Sigmoid colon (tissue), 7 donors: ENCODE results near the gene DHH. TPM values are rescaled to one million over a fixed set of nuclear protein-coding genes. Genes with fewer than 3 reads are reported as not detected.

ENCODE experiments used
- DNase-seq: peaks from one replicate; pipeline ENCODE4 v3.0.0-alpha.2; 2019
- H3K27ac ChIP-seq, 4 donors: fragments of 200-600 bp; sonication (generic); one replicate each; pipeline ENCODE4 v1.5.1; 2016 to 2019; ENCODE audit warnings: mild to moderate bottlenecking in 1 of 4
- H3K27me3 ChIP-seq, 3 donors: fragments of 200-600 bp; sonication (generic); one replicate each; pipeline ENCODE4 v1.5.1; 2019; ENCODE audit warnings: mild to moderate bottlenecking in 1 of 3
- H3K36me3 ChIP-seq, 4 donors: fragments of 200-600 bp; sonication (generic); one replicate each; pipeline ENCODE4 v1.5.1; 2016 to 2019
- H3K4me1 ChIP-seq, 4 donors: fragments of 200-600 bp; sonication (generic); one replicate each; pipeline ENCODE4 v1.5.1; 2017 to 2019
- H3K4me3 ChIP-seq, 4 donors: fragments of 200-600 bp; sonication (generic); one replicate each; pipeline ENCODE4 v1.5.1; 2017 to 2019; ENCODE audit warnings: mild to moderate bottlenecking in 2 of 4, moderate library complexity in 1 of 4
- H3K9me3 ChIP-seq, 4 donors: fragments of 200-600 bp in 3 of 4; sonication (generic) in 3 of 4; one replicate each; pipeline versions ENCODE4 v1.5.1 to v1.6.1; 2013 to 2019
- EP300 ChIP-seq, 4 donors: sonication (generic); formaldehyde crosslinking; IDR thresholded peaks; one replicate each; pipeline ENCODE4 v1.6.1; 2017; ENCODE audit warnings: antibody characterized with exemption in 4 of 4
- POLR2A ChIP-seq, 2 donors: fragments of 450-650 bp; IDR thresholded peaks; one replicate each; pipeline ENCODE4 v1.6.1; 2016; ENCODE audit warnings: antibody characterized with exemption in 2 of 2, mild to moderate bottlenecking in 2 of 2, moderate library complexity in 2 of 2
- POLR2AphosphoS5 ChIP-seq, 4 donors: sonication (generic); formaldehyde crosslinking; IDR thresholded peaks; one replicate each; pipeline ENCODE4 v1.6.1; 2017; ENCODE audit warnings: antibody characterized with exemption in 4 of 4
- WGBS, 2 donors: extraction: QIAGEN DNeasy Blood & Tissue Kit; methylation state at CpG; one replicate each; pipeline ENCODE4 v1.1.7; 2013; 5-methylcytosine and 5-hydroxymethylcytosine counted together
- intact Hi-C: fragments of 100-400 bp; cut with DNase I; formaldehyde crosslinking; loops from one replicate; pipeline ENCODE4 v1.15.1; 2023
- polyA plus RNA-seq, 3 donors: library from polyadenylated mRNA; stranded (reverse); fragments of 200-250 nt; gene quantifications; one replicate each; pipeline ENCODE4 v1.2.3, GENCODE V29; 2013
- total RNA-seq, 4 donors: library from RNA; depleted of rRNA; stranded (reverse); fragments of >200 nt; gene quantifications; one replicate each; pipeline ENCODE4 v1.1.0, GENCODE V29; 2016
- TF ChIP-seq, protein P1 (sequence below), 4 experiments: fragments of 450-650 bp in 3 of 4; fragments of 200-600 bp in 1 of 4; IDR thresholded peaks; one replicate each; pipeline ENCODE4 v1.5.1; 2016 to 2019; ENCODE audit warnings: antibody characterized with exemption in 4 of 4, mild to moderate bottlenecking in 3 of 4, moderate library complexity in 2 of 4
- donor health status: healthy with polysubstance abuse.
- donor health status: Bipolar disorder and iron deficiency.
- donor health status: healthy.

DHH gene
- total and polyA plus RNA-seq, 7 donors: 0.14 to 0.83 (median 0.63) TPM; not detected in 4

DNA sequence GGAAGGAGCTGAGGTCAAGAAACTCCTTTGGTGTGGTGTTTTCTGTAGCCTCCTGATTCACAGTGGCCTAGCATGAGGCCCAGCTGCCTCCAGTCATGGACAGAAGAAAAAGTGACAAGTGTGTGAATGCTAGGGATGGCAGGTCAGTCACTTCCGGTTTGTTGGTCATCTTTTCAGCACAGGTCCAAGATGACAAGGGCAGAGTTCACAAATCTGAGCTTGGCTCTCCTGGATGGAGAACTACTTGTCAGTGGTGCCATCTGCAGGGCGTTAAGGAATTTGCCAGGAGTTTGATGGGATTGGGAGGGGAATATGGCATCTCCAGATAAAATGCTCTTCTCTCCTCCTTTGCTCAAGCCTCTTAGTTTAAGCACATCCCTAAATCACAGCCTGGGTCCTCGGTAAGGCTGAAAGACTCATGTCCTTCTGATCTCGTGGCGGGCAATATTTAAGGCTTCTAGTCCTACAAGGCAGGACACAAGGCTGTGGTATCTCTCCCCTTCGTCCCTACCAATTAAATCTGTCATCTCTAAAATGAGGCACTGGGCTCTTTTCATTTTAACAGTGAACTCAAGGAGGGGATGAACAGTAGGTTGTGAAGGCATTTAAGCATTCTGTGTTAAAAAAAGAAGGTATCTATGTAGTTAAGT lies 26.6 kb upstream of the DHH start:
- Histone ChIP-seq H3K27ac (no peak overlapping the region), H3K4me3 (no peak overlapping the region), H3K27me3 (no peaks in the 10 kb centered on the region), H3K36me3 (no peaks in the 10 kb centered on the region), H3K9me3 (no peaks in the 10 kb centered on the region), H3K4me1 (no peaks in the 10 kb centered on the region)
- TF ChIP-seq EP300 (IDR thresholded peaks at IDR 0.05): no peak
- no peak for TF ChIP-seq POLR2AphosphoS5 (IDR thresholded peaks at IDR 0.05)
- no peak for TF ChIP-seq POLR2A (IDR thresholded peaks at IDR 0.05)
- TF ChIP-seq, protein P1, sequence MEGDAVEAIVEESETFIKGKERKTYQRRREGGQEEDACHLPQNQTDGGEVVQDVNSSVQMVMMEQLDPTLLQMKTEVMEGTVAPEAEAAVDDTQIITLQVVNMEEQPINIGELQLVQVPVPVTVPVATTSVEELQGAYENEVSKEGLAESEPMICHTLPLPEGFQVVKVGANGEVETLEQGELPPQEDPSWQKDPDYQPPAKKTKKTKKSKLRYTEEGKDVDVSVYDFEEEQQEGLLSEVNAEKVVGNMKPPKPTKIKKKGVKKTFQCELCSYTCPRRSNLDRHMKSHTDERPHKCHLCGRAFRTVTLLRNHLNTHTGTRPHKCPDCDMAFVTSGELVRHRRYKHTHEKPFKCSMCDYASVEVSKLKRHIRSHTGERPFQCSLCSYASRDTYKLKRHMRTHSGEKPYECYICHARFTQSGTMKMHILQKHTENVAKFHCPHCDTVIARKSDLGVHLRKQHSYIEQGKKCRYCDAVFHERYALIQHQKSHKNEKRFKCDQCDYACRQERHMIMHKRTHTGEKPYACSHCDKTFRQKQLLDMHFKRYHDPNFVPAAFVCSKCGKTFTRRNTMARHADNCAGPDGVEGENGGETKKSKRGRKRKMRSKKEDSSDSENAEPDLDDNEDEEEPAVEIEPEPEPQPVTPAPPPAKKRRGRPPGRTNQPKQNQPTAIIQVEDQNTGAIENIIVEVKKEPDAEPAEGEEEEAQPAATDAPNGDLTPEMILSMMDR (IDR thresholded peaks at IDR 0.05): peak; percentile 33 to 58 (median 45)
- intact Hi-C loops: loop anchor here (1.0 to 2.0 kb wide), 2 partner anchors 32 to 57 kb away; no protein-coding TSS in a partner anchor
- WGBS, 2 donors: 18 to 42% methylated on average over 6 of the region's 6 CpGs
- DNase-seq: peak; percentile 67

DNA sequence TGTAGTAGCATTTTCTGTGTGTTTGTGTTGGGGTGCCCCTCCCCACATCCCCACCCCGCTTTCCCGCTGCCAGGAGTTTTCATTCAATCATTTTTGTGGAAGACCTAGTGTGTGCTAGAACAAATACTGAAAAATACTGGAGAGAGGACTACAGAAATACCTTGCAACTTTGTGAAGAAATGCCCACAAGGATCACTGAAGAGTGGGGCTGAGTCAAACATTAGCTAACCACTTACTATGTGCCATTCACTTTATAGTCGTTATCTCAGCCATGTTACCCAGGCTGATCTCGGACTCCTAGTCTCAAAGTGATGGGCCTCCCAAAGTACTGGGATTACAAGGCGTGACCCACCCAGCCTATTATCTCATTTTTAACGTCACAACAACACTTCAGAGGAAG lies 16.6 kb upstream of the DHH start:
- WGBS, 2 donors: 17 to 45% methylated on average over 6 of the region's 6 CpGs
- no peak for DNase-seq
- peaks cover 0 to 42% (median 39%) of the 10 kb centered on the region in 4 donors for H3K4me1 ChIP-seq
- H3K4me3 ChIP-seq: peak overlapping the region in 3 of 4 donors; percentile 81 to 96 (median 83)
- H3K9me3 ChIP-seq: no peaks in the 10 kb centered on the region
- peak overlapping the region; percentile 94 to 99 (median 97) for H3K27ac ChIP-seq
- intact Hi-C loops: loop anchor here (2.0 to 5.0 kb wide), 2 partner anchors 20 to 76 kb away; partner anchors contain the start of genes TUBA1A and TUBA1B
- no peaks in the 10 kb centered on the region for H3K27me3 ChIP-seq
- H3K36me3 ChIP-seq: peaks cover 0 to 9% (median 7%) of the 10 kb centered on the region in 4 donors
- TF ChIP-seq, protein P1 (IDR thresholded peaks at IDR 0.05): no peak
- TF ChIP-seq POLR2A (IDR thresholded peaks at IDR 0.05) (no peak), POLR2AphosphoS5 (IDR thresholded peaks at IDR 0.05) (no peak), EP300 (IDR thresholded peaks at IDR 0.05) (no peak)

DNA sequence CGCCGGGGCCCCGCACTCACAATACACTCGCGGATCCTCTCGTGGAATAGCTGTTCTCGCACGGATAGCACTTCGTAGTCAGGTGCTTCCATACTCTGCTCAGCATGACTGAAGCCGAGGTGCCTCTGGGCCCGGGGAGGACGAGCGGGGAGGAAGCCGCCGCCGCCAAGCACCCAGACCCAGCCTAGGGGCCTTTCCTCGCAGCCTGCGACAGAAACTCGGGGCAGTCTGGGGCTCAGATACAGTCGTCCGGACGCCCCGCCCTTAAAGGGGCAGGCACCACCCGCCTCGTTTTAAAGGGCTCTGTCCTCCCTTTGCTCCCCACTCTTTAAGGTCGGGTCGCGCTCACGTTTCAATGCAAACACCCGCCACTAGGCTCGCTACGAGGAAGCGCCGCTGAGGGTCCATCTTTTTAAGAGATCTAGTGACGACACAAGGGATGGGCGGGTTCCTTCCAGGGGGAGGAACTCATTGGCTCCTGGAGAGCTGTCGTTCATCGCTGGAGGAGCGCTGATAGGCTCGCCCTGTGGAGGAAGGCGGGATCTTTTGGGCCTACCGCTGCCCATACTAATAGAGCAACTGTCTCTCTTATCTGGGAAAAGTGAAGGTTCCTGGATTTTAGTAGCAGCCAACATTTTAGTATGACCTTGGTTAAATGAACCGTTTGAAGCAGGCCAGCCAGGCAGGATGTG lies 16.0 kb upstream of the DHH start, which contains the start of gene LMBR1L:
LMBR1L (minus strand) TSS at position 384 of the 692 bp plus-strand sequence; CDS start at position 92, 292 bp downstream.
- TF ChIP-seq EP300 (IDR thresholded peaks at IDR 0.05) (no peak), POLR2A (IDR thresholded peaks at IDR 0.05) (peak; percentile 87 to 92), POLR2AphosphoS5 (IDR thresholded peaks at IDR 0.05) (peak; percentile 88 to 98 (median 93))
- TF ChIP-seq, protein P1 (IDR thresholded peaks at IDR 0.05): peak in 3 of 4 experiments; percentile 41 to 76 (median 64)
- intact Hi-C loops: loop anchor here (2.0 to 5.0 kb wide), 2 partner anchors 20 to 77 kb away; partner anchors contain the start of genes TUBA1A and TUBA1B
- Histone ChIP-seq H3K36me3 (peaks cover 0 to 15% (median 10%) of the 10 kb centered on the region in 4 donors), H3K4me1 (peaks cover 0 to 48% (median 45%) of the 10 kb centered on the region in 4 donors), H3K27me3 (no peaks in the 10 kb centered on the region), H3K4me3 (peak within 1 kb of the TSS; percentile 72 to 96 (median 82)), H3K9me3 (no peaks in the 10 kb centered on the region), H3K27ac (peak within 1 kb of the TSS; percentile 94 to 99 (median 97))
- peak; percentile 99 for DNase-seq
- WGBS, 2 donors: 0% methylated on average over 43 of the region's 43 CpGs

DNA sequence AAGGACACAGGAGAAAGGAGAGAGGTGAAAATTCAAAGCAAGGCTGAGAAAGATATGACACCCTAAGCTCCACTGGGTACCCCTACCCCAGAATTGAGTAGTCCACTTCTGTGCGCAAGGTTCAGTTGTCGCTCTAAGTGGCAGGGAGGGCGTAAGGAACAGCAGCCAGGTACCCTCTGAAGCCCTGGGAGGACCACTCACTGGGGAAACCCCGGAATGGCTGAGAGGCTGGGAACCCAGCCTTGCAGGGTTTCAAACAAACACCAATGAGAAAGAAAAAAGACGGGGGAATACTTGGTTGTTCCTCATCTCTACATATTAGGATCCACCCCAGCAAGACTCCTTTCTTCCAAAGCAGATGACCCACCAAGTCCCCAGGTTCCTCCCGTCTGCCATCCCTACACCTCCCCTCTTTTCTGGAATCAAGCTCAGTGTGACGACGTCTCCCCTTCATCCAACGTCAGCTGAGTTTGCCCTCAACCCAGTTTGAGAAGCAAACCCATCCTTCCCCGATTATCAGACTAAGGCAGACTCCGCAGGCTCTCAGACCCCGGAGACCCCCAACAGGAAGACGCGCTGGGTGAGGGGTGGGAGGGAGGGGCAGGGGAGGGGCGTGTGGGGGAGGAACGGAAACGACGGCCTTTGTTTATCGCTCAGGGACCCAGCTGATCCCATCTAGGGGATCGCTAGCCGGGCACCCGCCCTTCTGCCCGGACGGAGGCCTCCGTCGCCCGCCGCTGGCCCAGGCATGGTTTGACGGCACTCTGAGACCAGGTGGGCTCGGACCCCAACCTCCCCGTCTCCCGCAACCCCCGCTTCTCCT lies 15.3 kb upstream of the DHH start:
- Histone ChIP-seq H3K4me3 (peak overlapping the region; percentile 72 to 96 (median 82)), H3K9me3 (no peaks in the 10 kb centered on the region), H3K27ac (peak overlapping the region; percentile 94 to 99 (median 97)), H3K36me3 (peaks cover 0 to 23% (median 15%) of the 10 kb centered on the region in 4 donors), H3K4me1 (peaks cover 0 to 56% (median 52%) of the 10 kb centered on the region in 4 donors), H3K27me3 (no peaks in the 10 kb centered on the region)
- intact Hi-C loops: loop anchor here (2.0 to 5.0 kb wide), 2 partner anchors 21 to 77 kb away; partner anchors contain the start of genes TUBA1A and TUBA1B
- 5% methylated on average over 33 of the region's 33 CpGs for WGBS, 2 donors
- DNase-seq: no peak
- TF ChIP-seq, protein P1 (IDR thresholded peaks at IDR 0.05): no peak
- TF ChIP-seq POLR2AphosphoS5 (IDR thresholded peaks at IDR 0.05): no peak
- no peak for TF ChIP-seq POLR2A (IDR thresholded peaks at IDR 0.05)
- TF ChIP-seq EP300 (IDR thresholded peaks at IDR 0.05): no peak
